Astrocyte (in vitro differentiated cells and primary cell): ENCODE measurements around the gene THUMPD2. TPM values are rescaled to one million over a fixed set of nuclear protein-coding genes. Genes with fewer than 3 reads are reported as not detected.

Experiments
- DNase-seq: peaks from one replicate; pipeline ENCODE4 v3.0.0-alpha.2; 2010; ENCODE audit warnings: low read depth
- FAIRE-seq: peaks from 2 replicates; lab custom pipeline; 2011; peaks lifted over from hg19 to GRCh38; lab: Jason Lieb, UNC
- H2AFZ ChIP-seq: 2 replicates; pipeline ENCODE4 v1.6.0; 2012; ENCODE audit warnings: low read depth, low read length, inconsistent platforms
- H3K27ac ChIP-seq: 2 replicates; pipeline ENCODE4 v1.5.1; 2011; ENCODE audit warnings: low read depth, low read length, inconsistent platforms
- H3K27me3 ChIP-seq: 2 replicates; pipeline ENCODE4 v1.6.0; 2011; ENCODE audit warnings: low read length, inconsistent platforms; ENCODE audit not compliant: insufficient read depth
- H3K36me3 ChIP-seq: 2 replicates; pipeline ENCODE4 v1.5.1; 2011; ENCODE audit warnings: low read length, inconsistent platforms; ENCODE audit not compliant: insufficient read depth
- H3K4me1 ChIP-seq: 2 replicates; pipeline ENCODE4 v1.5.1; 2011; ENCODE audit warnings: low read length, inconsistent platforms; ENCODE audit not compliant: insufficient read depth
- H3K4me2 ChIP-seq: 2 replicates; pipeline ENCODE4 v1.6.0; 2012; ENCODE audit warnings: low read length, inconsistent platforms
- H3K4me3 ChIP-seq: 2 replicates; pipeline ENCODE4 v1.5.1; 2011; ENCODE audit warnings: low read depth, mild to moderate bottlenecking, low read length, inconsistent platforms; ENCODE audit not compliant: insufficient read depth
- H3K79me2 ChIP-seq: 2 replicates; pipeline ENCODE4 v1.6.0; 2012; ENCODE audit warnings: mild to moderate bottlenecking, low read length, inconsistent platforms; ENCODE audit not compliant: insufficient read depth
- H3K9ac ChIP-seq: 2 replicates; pipeline ENCODE4 v1.6.0; 2012; ENCODE audit warnings: mild to moderate bottlenecking, low read length, inconsistent platforms
- H3K9me3 ChIP-seq: 2 replicates; pipeline ENCODE4 v1.5.1; 2012; ENCODE audit warnings: low read depth, mild to moderate bottlenecking, low read length, inconsistent platforms; ENCODE audit not compliant: insufficient read depth
- H4K20me1 ChIP-seq: 2 replicates; pipeline ENCODE4 v1.6.0; 2012; ENCODE audit warnings: low read length, inconsistent platforms; ENCODE audit not compliant: insufficient read depth
- H3K27ac Mint-ChIP-seq: one replicate; pipeline ENCODE4 v1.8.0; 2021; ENCODE audit warnings: mild to moderate bottlenecking, mixed read lengths; ENCODE audit not compliant: unreplicated experiment
- H3K27me3 Mint-ChIP-seq: one replicate; pipeline ENCODE4 v1.8.0; 2021; ENCODE audit warnings: low read depth, mixed read lengths; ENCODE audit not compliant: unreplicated experiment
- H3K36me3 Mint-ChIP-seq: one replicate; pipeline ENCODE4 v1.8.0; 2021; ENCODE audit warnings: low read depth, mixed read lengths; ENCODE audit not compliant: unreplicated experiment
- H3K4me1 Mint-ChIP-seq: one replicate; pipeline ENCODE4 v1.8.0; 2021; ENCODE audit warnings: low read depth, mixed read lengths; ENCODE audit not compliant: unreplicated experiment
- H3K4me3 Mint-ChIP-seq: one replicate; pipeline ENCODE4 v1.8.0; 2021; ENCODE audit warnings: mild to moderate bottlenecking, moderate library complexity, mixed read lengths; ENCODE audit not compliant: unreplicated experiment
- H3K9me3 Mint-ChIP-seq: one replicate; pipeline ENCODE4 v1.8.0; 2021; ENCODE audit warnings: mild to moderate bottlenecking, mixed read lengths; ENCODE audit not compliant: unreplicated experiment
- EZH2 ChIP-seq: IDR thresholded peaks from 2 replicates; pipeline ENCODE4 v1.6.1; 2012; ENCODE audit warnings: mild to moderate bottlenecking, low read length, inconsistent platforms; ENCODE audit not compliant: insufficient read depth
- total RNA-seq: library from RNA; stranded (reverse); gene quantifications from 2 replicates; pipeline ENCODE4 v1.2.1, GENCODE V29; 2021
- TF ChIP-seq, protein P1 (sequence below): IDR thresholded peaks from 2 replicates; pipeline ENCODE4 v1.5.1; 2011; ENCODE audit warnings: low read depth, mild to moderate bottlenecking, inconsistent platforms, low read length, moderate library complexity; ENCODE audit not compliant: insufficient read depth

THUMPD2 gene
- total RNA-seq, 1 donor from 2014 or later: 11.5 TPM

DNA sequence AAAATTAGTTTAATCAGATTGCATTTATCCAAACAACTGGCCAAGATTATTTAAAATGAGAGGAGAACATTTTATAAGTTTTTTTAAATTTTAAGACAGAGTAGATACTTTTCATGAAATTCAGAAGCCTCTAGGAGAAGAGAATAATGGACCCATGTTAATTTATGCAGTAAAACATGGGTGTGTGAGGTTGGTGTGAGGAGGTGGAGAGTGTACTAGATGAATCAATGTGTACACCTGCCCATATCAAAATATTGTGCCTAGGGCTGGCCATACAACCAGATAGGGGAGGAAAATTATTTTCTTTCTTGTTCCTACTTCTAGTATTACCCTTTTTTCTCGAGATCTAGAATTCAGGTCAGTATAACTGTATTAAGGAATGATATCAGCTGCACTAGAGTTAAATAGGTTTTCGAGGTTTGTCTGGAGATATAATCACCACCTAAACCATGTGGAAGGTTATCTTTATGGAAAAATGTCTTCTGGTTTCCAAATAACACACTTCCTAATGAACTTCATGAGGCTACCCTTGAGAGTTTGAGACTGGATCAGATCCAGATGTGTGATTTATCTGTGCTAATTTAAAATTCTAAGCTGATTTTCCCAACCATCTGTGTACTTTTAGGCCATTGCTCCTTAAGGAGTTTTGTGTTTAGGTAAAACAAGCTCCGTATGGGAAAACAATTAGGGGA lies 75.7 kb downstream of the THUMPD2 start:
- H3K4me3 ChIP-seq: no peak overlapping the region
- Mint-ChIP-seq H3K4me3 (no peak overlapping the region), H3K27me3 (no peaks in the 10 kb centered on the region), H3K4me1 (no peaks in the 10 kb centered on the region), H3K27ac (no peak overlapping the region), H3K9me3 (peaks cover 23% of the 10 kb centered on the region), H3K36me3 (peaks cover 31% of the 10 kb centered on the region)
- peaks cover 3% of the 10 kb centered on the region for H3K9me3 ChIP-seq
- no peak overlapping the region for H2AFZ ChIP-seq
- H3K4me1 ChIP-seq: no peaks in the 10 kb centered on the region
- no peaks in the 10 kb centered on the region for H3K27me3 ChIP-seq
- no peak for FAIRE-seq
- H3K36me3 ChIP-seq: no peaks in the 10 kb centered on the region
- no peak for DNase-seq
- no peak overlapping the region for H3K9ac ChIP-seq
- H4K20me1 ChIP-seq: no peaks in the 10 kb centered on the region
- no peaks in the 10 kb centered on the region for H3K79me2 ChIP-seq
- no peak overlapping the region for H3K27ac ChIP-seq
- H3K4me2 ChIP-seq: no peak overlapping the region
- TF ChIP-seq, protein P1, sequence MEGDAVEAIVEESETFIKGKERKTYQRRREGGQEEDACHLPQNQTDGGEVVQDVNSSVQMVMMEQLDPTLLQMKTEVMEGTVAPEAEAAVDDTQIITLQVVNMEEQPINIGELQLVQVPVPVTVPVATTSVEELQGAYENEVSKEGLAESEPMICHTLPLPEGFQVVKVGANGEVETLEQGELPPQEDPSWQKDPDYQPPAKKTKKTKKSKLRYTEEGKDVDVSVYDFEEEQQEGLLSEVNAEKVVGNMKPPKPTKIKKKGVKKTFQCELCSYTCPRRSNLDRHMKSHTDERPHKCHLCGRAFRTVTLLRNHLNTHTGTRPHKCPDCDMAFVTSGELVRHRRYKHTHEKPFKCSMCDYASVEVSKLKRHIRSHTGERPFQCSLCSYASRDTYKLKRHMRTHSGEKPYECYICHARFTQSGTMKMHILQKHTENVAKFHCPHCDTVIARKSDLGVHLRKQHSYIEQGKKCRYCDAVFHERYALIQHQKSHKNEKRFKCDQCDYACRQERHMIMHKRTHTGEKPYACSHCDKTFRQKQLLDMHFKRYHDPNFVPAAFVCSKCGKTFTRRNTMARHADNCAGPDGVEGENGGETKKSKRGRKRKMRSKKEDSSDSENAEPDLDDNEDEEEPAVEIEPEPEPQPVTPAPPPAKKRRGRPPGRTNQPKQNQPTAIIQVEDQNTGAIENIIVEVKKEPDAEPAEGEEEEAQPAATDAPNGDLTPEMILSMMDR: no peak
- no peak for TF ChIP-seq EZH2

DNA sequence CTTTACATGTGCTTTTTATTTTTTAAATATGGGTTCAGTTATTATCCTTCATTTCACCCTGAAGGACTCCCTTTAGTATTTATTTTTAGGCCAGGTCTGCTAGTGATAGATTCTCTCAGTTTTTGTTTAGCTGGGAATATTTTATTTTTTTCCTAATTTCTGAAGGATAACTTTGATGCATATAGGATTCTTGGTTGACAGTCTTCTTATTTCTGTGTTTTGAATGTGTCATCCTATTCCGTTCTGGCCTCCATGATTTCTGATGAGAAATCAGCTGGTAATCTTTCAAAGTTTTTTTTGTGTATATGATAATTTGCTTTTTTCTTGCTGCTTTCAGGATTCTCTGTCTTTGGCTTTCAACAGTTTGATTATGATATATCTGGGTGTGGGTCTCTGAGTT lies 77.9 kb downstream of the THUMPD2 start:
- Mint-ChIP-seq H3K4me1 (peaks cover 14% of the 10 kb centered on the region), H3K36me3 (peaks cover 21% of the 10 kb centered on the region), H3K27me3 (no peaks in the 10 kb centered on the region), H3K4me3 (no peak overlapping the region), H3K27ac (no peak overlapping the region), H3K9me3 (peaks cover 23% of the 10 kb centered on the region)
- peaks cover 3% of the 10 kb centered on the region for H3K9me3 ChIP-seq
- no peak overlapping the region for H3K27ac ChIP-seq
- no peaks in the 10 kb centered on the region for H3K36me3 ChIP-seq
- no peak overlapping the region for H3K4me2 ChIP-seq
- no peak overlapping the region for H2AFZ ChIP-seq
- H3K27me3 ChIP-seq: no peaks in the 10 kb centered on the region
- FAIRE-seq (no peak), DNase-seq (no peak)
- no peak overlapping the region for H3K4me3 ChIP-seq
- H3K9ac ChIP-seq: no peak overlapping the region
- peaks cover 6% of the 10 kb centered on the region for H3K4me1 ChIP-seq
- no peaks in the 10 kb centered on the region for H3K79me2 ChIP-seq
- no peaks in the 10 kb centered on the region for H4K20me1 ChIP-seq
- TF ChIP-seq EZH2: no peak
- TF ChIP-seq, protein P1: no peak

DNA sequence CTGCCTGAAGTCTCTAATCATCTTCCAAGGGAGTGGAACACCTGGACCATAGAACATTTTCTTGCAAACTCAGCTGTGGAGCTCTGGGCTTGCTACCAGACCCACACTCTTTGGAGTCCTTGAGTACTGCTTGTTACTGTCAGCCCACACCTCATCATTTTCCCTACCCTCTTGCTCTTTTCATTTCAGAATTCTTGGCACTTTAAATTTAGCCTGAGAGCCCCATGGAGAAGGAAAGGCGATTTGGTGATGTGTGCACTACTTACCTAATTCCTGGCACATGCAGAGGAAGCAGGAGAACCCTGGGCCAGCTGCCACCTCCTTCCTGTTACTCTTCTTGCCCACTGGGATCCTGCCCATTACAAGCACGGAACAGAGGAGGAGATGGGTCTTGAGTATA lies 81.6 kb downstream of the THUMPD2 start:
- Histone ChIP-seq H3K9ac (peak overlapping the region; percentile 15), H2AFZ (no peak overlapping the region)
- H3K27ac Mint-ChIP-seq: peak overlapping the region; percentile 96

More for the DNA sequence above, 81.6 kb downstream of the THUMPD2 start:
- Histone ChIP-seq H3K27ac (peak overlapping the region; percentile 73), H3K79me2 (no peaks in the 10 kb centered on the region), H3K4me2 (no peak overlapping the region), H3K36me3 (no peaks in the 10 kb centered on the region), H3K27me3 (no peaks in the 10 kb centered on the region), H3K4me1 (peaks cover 14% of the 10 kb centered on the region), H3K4me3 (no peak overlapping the region), H3K9me3 (peaks cover 3% of the 10 kb centered on the region), H4K20me1 (no peaks in the 10 kb centered on the region)
- TF ChIP-seq, protein P1: no peak
- no peak for TF ChIP-seq EZH2
- H3K4me3 Mint-ChIP-seq: no peak overlapping the region
- H3K36me3 Mint-ChIP-seq: peaks cover 13% of the 10 kb centered on the region
- H3K27me3 Mint-ChIP-seq: no peaks in the 10 kb centered on the region
- DNase-seq (peak; percentile 30), FAIRE-seq (no peak)
- H3K9me3 Mint-ChIP-seq: peaks cover 23% of the 10 kb centered on the region
- peaks cover 26% of the 10 kb centered on the region for H3K4me1 Mint-ChIP-seq
